T-helper 2 cell treated with Interferon-gamma antibody and Interleukin-4, amounts not matched to agents 5 μg/mL and 100 μg/mL, for 36 hours (primary cell): ENCODE results near the gene FSTL3.
"Not testable (repeated sequence)": the region's sequence is repeated elsewhere in the genome, so short reads cannot be mapped to it uniquely, and the experiment has no call there.

Experiments
- DNase-seq: peaks from one replicate; pipeline ENCODE4 v3.0.0; 2021; ENCODE audit warnings: low spot score
- H3K27ac Mint-ChIP-seq: one replicate; pipeline ENCODE4 v1.8.0; 2021; ENCODE audit warnings: mild to moderate bottlenecking, mixed read lengths
- H3K27me3 Mint-ChIP-seq: one replicate; pipeline ENCODE4 v1.8.0; 2021; ENCODE audit warnings: low read depth, mixed read lengths
- H3K36me3 Mint-ChIP-seq: one replicate; pipeline ENCODE4 v1.8.0; 2021; ENCODE audit warnings: low read depth, mixed read lengths
- H3K4me1 Mint-ChIP-seq: one replicate; pipeline ENCODE4 v1.8.0; 2021; ENCODE audit warnings: low read depth, mixed read lengths
- H3K4me3 Mint-ChIP-seq: one replicate; pipeline ENCODE4 v1.8.0; 2022; ENCODE audit warnings: mild to moderate bottlenecking, moderate library complexity, mixed read lengths
- H3K9me3 Mint-ChIP-seq: one replicate; pipeline ENCODE4 v1.8.0; 2021; ENCODE audit warnings: mixed read lengths

Gene FSTL3

DNA sequence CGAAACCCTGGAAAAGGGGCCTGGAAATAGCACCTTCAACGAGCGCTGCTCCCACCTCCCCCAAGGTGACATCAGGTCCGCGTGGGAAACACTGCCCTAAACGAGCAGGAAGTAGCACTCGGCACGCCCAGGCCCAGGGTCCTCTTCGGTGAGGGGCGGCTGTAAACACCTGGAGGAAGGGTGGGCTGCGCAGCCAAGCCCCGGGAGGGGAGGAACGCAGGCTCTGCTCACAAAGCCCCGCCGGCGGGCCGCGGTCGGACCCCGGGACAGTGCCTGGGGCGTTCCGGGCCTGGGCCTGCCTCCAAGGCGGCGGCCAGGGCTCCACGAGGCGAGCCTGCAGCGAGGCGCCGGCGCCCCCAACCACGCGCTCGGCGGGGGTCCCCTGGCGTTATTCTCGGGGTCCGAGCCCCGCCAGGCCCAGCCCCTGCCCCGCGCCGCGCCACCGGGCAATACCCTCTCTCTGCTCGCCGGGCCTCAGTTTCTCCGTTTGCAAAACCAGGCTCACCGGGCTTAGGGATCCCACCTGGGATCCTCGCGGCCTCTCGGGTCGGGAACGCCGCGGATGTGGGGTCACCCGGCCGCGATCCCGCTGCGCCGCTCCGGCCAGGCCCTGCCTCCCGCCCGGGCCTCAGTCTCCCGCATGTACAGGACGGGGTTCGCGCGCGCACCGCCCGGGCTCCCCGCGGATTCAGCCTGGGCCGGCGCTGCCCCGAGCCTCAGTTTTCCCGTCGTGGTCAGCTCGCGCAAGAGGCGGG lies 13.8 kb upstream of the FSTL3 start:
- no peaks in the 10 kb centered on the region for H3K27me3 Mint-ChIP-seq
- H3K4me1 Mint-ChIP-seq = peaks cover 12% of the 10 kb centered on the region
- peak overlapping the region; percentile 95 for H3K27ac Mint-ChIP-seq
- peak overlapping the region; percentile 95 for H3K4me3 Mint-ChIP-seq
- peaks cover 14% of the 10 kb centered on the region for H3K36me3 Mint-ChIP-seq
- no peaks in the 10 kb centered on the region for H3K9me3 Mint-ChIP-seq
- peak; percentile 69 for DNase-seq

DNA sequence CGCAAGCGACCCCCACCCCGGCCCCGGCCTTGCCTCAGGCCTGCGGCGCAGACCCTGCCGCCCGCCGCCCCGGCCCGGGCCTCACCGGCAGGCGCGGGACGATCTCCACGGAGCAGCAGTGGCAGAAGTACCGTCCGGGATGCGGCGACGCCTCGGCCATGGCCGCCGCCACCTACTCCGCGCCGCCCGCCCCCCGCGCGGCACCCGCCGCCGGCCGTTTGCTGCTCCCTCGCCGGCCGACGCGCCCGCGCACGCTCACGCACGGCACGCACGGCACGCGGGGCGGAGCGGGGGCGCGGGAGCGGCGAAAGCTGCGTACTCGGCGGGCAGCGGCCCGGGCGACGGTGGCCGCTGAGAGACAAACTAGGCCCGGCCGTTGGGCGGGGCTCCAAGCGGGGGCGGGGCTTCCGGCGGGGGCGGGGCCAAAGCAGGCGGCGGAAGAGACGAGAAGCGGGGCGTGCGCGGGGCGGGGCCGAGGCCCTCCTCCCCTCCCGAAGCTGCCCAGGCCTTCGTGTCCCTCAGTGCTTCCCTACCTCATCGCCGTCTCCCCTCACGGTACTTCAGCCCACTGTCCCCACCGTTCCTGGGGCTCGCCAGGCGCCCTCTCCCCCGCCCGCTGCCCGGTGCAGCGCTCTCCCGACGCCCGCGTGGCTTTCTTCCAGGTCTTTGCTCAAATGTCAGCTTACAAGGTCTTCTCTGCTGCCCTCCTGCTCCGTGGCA lies 13.1 kb upstream of the FSTL3 start, which contains the start of gene RNF126:
RNF126 (minus strand) TSS at position 253 of the 720 bp plus-strand sequence; CDS start at position 160, 93 bp downstream.
- Mint-ChIP-seq H3K36me3 (peaks cover 14% of the 10 kb centered on the region), H3K27ac (peak within 1 kb of the TSS; percentile 95), H3K9me3 (no peaks in the 10 kb centered on the region), H3K27me3 (peaks cover 2% of the 10 kb centered on the region), H3K4me1 (peaks cover 12% of the 10 kb centered on the region), H3K4me3 (peak within 1 kb of the TSS; percentile 95)
- DNase-seq = peak; percentile 89

DNA sequence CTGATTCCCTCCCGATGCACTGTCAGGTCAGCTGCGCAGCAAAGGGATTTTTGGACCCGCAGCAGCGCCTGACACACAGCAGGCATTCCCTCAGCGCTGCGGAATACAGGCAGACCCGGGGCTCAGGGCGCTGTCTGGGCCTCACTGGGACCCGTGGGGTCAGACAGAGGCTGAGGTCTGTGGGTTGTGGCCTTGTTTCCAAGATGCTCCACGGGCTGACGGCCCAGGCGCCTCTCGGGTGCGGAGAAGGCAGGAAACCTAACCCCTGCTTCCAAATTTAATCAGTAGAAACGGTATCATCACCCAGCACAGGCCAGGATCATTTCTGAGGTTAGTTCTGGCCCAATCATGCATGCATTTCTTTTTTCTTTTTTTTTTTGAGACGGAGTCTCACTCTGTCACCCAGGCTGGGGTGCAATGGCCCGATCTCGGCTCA lies 12.5 kb upstream of the FSTL3 start:
- H3K27me3 Mint-ChIP-seq = peaks cover 5% of the 10 kb centered on the region
- peak overlapping the region; percentile 86 for H3K27ac Mint-ChIP-seq
- H3K36me3 Mint-ChIP-seq = peaks cover 14% of the 10 kb centered on the region
- H3K4me3 Mint-ChIP-seq = peak overlapping the region; percentile 84
- H3K9me3 Mint-ChIP-seq = no peaks in the 10 kb centered on the region
- no peak for DNase-seq
- H3K4me1 Mint-ChIP-seq = peaks cover 12% of the 10 kb centered on the region

DNA sequence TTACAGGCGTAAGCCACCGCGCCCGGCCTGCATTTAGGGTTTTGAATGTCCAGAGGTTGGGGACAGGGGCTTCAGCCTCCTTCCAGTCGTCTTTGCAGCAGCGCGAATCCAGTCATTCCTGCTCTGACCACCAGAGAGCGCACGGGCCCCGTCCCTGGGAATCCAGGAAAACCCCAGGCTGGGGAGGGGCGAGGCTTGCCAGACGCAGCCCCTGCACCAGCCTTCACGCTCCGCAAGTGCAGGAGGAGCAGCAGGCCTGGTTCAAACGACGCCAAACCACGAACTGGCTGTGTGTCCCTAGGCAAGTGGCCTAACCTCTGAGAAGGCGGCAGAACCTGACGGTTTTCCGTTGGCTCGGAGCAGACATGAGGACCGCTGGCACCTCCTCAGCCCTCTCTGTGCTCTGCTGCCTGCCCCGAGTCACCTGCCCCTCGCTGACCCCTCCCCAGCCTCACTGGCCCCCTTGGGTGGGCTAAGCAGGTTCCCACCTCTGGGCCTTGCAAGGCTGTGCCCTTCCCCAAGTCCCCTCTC lies 11.2 kb upstream of the FSTL3 start:
- peaks cover 12% of the 10 kb centered on the region for H3K4me1 Mint-ChIP-seq
- H3K27ac Mint-ChIP-seq = peak overlapping the region; percentile 60
- peak overlapping the region; percentile 18 for H3K4me3 Mint-ChIP-seq
- H3K36me3 Mint-ChIP-seq = peaks cover 14% of the 10 kb centered on the region
- H3K27me3 Mint-ChIP-seq = peaks cover 8% of the 10 kb centered on the region
- DNase-seq = peak; percentile 78
- no peaks in the 10 kb centered on the region for H3K9me3 Mint-ChIP-seq

DNA sequence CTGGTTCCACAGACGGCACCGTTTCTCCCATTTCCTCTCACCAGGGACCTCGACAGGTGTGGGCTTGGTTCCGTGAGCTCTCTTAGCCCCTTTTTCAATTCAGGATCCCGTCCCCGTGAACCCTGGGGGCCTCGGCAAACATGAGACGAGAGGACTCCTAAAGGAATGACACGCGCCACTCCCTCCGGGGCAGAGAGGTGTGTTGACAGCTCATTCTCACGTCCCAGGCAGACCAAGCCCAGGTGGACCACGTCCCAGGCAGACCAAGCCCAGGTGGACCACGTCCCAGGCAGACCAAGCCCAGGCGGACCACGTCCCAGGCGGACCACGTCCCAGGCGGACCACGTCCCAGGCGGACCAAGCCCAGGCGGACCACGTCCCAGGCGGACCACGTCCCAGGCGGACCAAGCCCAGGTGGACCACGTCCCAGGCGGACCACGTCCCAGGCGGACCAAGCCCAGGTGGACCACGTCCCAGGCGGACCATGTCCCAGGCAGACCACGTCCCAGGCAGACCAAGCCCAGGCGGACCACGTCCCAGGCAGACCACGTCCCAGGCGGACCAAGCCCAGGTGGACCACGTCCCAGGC lies 9.1 kb upstream of the FSTL3 start:
- not testable (repeated sequence) for DNase-seq, H3K4me1 Mint-ChIP-seq, H3K4me3 Mint-ChIP-seq, H3K9me3 Mint-ChIP-seq, H3K36me3 Mint-ChIP-seq, H3K27me3 Mint-ChIP-seq, H3K27ac Mint-ChIP-seq

DNA sequence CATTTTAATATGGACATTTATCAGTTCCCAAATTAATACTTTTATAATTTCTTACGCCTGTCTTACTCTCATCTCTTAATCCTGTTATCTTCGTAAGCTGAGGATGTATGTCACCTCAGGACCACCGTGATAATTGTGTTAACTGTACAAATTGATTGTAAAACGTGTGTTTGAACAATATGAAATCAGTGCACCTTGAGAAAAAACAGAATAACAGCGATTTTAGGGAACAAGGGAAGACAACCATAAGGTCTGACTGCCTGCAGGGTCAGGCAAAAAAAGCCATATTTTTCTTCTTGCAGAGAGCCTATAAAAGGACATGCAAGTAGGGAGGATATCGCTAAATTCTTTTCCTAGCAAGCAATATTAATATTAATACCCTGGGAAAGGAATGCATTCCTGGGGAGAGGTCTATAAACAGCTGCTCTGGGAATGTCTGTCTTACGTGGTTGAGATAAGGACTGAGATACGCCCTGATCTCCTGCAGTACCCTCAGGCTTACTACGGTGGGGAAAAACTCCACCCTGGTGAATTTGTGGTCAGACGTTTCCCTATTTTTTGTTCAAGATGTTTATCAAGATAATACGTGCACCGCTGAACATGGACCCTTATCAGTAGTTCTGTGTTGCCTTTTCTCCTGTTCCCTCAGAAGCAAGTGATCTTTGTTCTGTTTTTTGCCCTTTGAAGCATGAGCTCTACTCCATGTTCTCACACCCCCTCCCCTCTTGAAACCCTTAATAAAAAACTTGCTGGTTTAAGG lies 7.3 kb upstream of the FSTL3 start:
- not testable (repeated sequence) for H3K4me3 Mint-ChIP-seq, H3K9me3 Mint-ChIP-seq, H3K4me1 Mint-ChIP-seq, H3K27ac Mint-ChIP-seq, H3K36me3 Mint-ChIP-seq, DNase-seq
- H3K27me3 Mint-ChIP-seq = peaks cover 11% of the 10 kb centered on the region

DNA sequence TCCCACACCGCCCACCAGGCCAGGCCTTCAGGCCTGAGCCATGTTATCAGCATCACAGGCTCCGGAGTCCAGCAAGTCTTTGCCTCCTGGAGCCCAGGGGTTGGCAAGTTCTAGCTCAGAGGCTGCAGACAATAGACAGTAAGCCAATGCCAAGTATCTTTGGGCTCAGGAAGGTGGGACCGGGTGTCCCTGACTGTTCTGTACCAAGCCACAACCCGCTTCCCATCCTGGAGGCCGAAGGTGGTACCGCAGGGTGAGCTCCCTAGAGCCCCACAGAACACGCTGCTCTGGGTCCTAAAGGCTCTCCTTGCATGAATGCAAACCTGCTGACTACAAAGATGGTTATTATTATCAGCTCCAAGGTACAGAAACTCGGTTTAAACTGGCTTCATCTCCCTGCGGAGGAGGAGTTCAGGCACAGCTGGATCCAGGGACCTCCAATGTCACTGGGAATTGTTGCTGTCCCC lies 5.5 kb upstream of the FSTL3 start:
- Mint-ChIP-seq H3K27me3 (peaks cover 19% of the 10 kb centered on the region), H3K36me3 (no peaks in the 10 kb centered on the region), H3K9me3 (no peaks in the 10 kb centered on the region), H3K27ac (no peak overlapping the region), H3K4me1 (no peaks in the 10 kb centered on the region), H3K4me3 (no peak overlapping the region)
- DNase-seq = no peak

DNA sequence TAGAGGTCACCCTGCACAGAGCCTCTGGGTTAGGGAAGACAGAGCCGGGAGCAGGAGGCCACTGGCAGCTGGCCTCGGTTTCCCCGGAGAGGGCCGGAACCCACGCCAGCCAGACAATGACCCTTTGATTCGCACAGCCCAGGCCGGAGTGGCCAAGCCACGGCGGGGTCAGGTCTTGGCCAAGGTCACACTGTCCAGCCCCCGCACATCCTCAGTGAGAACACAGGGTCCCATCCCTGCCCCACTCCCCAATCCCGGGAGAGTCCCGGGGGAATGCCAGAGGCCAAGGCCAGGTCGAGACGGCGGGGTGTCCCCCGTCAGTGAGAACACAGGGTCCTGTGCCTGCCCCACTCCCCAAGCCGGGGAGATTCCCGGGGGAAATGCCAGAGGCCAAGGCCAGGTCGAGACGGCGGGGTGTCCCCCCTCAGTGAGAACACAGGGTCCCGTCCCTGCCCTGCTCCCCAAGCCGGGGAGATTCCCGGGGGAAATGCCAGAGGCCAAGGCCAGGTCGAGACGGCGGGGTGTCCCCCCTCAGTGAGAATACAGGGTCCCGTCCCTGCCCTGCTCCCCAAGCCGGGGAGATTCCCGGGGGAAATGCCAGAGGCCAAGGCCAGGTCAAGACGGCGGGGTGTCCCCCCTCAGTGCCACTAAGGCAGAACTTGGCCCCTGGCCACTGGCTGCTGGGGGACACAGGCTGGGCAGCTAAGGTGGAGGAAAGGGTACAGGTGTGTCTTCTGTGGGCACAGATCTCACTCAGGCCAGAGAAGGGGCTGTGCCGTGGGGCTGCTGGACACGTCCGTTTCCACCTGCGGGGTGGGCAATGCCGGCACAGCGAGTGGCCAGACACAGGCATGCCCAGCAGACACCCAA lies 1.7 kb upstream of the FSTL3 start:
- no peak overlapping the region for H3K27ac Mint-ChIP-seq
- DNase-seq = no peak
- no peaks in the 10 kb centered on the region for H3K36me3 Mint-ChIP-seq
- H3K27me3 Mint-ChIP-seq = peaks cover 14% of the 10 kb centered on the region
- H3K9me3 Mint-ChIP-seq = no peaks in the 10 kb centered on the region
- H3K4me3 Mint-ChIP-seq = no peak overlapping the region
- H3K4me1 Mint-ChIP-seq = peaks cover 2% of the 10 kb centered on the region

DNA sequence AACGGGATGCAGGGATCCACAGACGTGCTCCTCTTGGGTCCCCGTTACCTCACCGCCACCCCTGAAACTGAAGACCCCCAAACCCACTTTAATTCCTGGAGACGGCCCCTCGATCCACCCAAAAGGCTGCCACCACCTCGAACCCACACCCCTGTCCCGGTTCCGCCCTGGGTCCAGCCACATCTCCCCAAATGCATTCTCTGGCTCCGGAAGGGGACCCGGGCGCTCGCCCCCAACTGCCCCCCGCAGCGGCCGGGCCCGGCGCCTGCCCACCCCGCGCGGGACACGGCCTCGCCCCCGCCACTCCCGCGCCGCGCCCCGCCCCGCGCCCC lies 219 bp upstream of the FSTL3 start:
- Mint-ChIP-seq H3K4me3 (no peak overlapping the region), H3K27me3 (peaks cover 14% of the 10 kb centered on the region), H3K27ac (no peak overlapping the region), H3K9me3 (no peaks in the 10 kb centered on the region), H3K36me3 (no peaks in the 10 kb centered on the region), H3K4me1 (peaks cover 4% of the 10 kb centered on the region)
- DNase-seq = no peak

DNA sequence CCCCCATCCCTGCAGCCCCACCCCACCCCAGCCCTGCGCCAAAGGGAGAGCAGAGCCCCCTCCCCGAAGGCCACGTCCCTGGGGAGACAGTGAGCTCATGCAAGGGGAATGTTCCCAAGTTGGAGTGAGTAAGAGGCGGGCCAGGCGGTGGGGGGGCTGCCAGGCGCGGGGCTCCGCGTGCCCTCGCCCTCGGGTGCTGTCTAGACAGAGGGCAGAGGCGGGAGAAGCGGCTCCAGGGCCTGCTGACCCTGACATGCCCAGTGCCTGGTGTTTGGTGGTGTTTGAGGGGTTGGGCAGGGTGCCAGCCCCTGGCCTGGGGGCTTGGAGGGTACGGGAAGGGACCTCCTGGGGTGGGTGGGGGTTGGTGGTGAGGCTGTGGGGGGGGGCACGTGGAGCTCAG lies 1.0 kb downstream of the FSTL3 start:
- no peaks in the 10 kb centered on the region for H3K36me3 Mint-ChIP-seq
- no peak for DNase-seq
- peaks cover 14% of the 10 kb centered on the region for H3K27me3 Mint-ChIP-seq
- H3K4me3 Mint-ChIP-seq = no peak overlapping the region
- peaks cover 4% of the 10 kb centered on the region for H3K4me1 Mint-ChIP-seq
- no peaks in the 10 kb centered on the region for H3K9me3 Mint-ChIP-seq
- H3K27ac Mint-ChIP-seq = no peak overlapping the region

DNA sequence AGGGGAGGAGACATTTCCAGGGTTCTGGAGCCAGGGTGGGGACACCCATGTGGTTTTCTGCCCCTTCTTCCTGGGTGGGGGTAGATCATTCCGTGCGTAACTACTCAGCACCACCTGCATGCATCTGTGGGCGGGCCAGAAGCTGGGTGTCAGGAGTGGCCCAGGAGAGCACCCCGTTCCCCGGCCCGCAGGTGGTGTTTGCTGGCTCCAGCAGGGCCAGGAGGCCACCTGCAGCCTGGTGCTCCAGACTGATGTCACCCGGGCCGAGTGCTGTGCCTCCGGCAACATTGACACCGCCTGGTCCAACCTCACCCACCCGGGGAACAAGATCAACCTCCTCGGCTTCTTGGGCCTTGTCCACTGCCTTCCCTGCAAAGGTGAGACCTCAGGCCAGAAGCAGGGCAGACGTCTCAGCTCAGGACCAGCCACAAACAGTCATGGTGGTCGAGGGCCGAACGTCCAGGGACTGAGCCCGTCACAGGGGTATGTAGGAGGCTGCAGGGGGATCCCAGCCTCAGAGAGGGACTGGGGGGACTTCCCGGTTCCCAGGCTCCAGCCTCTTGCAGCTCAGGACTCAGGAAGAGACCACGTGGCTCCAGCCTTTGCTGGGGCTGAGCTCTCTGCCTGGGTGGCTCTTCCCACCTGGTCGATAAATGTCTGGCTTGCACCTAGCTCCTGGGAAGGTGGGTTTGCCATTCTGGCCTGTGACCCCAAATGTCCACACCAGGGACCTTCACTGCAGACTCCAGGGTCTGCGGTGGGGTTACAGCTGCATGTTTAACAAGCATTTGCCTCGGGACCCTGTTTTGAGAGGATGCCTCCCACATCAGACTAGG lies 1.6 kb downstream of the FSTL3 start:
- no peak for DNase-seq
- Mint-ChIP-seq H3K36me3 (no peaks in the 10 kb centered on the region), H3K4me3 (no peak overlapping the region), H3K9me3 (no peaks in the 10 kb centered on the region), H3K27me3 (peaks cover 14% of the 10 kb centered on the region), H3K4me1 (peaks cover 4% of the 10 kb centered on the region), H3K27ac (no peak overlapping the region)

DNA sequence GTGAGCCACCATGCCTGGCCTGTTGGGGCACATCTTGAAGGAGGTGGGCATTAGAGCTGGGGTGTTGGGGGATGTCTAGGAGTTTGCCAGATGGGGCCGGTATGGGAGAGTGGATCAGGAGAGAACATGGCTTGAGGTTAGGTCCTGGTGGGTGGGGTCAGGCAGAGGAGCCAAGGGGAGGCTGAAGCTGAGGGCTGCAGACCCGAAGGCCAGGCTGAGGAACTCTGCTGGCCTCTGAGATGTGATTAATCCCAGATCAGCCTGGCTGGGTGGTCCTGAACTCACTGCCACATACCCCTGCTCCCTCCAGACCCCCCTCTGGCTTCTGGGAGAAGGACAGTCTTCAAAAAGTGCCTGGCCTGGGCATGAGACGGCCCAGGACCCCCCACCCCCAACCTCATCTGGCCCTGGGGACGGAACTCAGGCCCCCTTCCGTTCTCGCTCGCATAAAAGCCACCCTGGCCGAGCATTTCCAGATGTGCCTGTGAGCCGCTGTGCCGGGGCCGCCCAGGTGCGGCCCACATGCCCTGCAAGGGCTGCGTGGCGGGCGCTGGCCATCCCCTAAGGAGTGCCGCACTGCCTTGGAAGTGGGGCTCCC lies 2.7 kb downstream of the FSTL3 start:
- Mint-ChIP-seq H3K4me1 (peaks cover 4% of the 10 kb centered on the region), H3K9me3 (no peaks in the 10 kb centered on the region), H3K27ac (peak overlapping the region; percentile 62)

More for the DNA sequence above, 2.7 kb downstream of the FSTL3 start:
- peak overlapping the region; percentile 71 for H3K4me3 Mint-ChIP-seq
- DNase-seq = no peak
- H3K36me3 Mint-ChIP-seq = no peaks in the 10 kb centered on the region
- peaks cover 10% of the 10 kb centered on the region for H3K27me3 Mint-ChIP-seq
